ENCODE measurements around the gene CBX2.

GRCh38 chr17:79777120-79777893 lies 641 bp upstream of the CBX2 start:
- TF ChIP-seq CTCF (IDR thresholded peaks at IDR 0.05; ENCODE audit: low read depth, low read length), result peak; percentile 39
- TF ChIP-seq EZH2phosphoT487 (IDR thresholded peaks at IDR 0.05; ENCODE audit: low read depth), result no peak

Data from OCI-LY3 (cell line).